Ectodermal cell (in vitro differentiated cells): Measurements from ENCODE around the gene NCAM1.

ENCODE experiments used
- H3K27ac ChIP-seq: 2 replicates; pipeline ENCODE4 v1.7.0; 2013; ENCODE audit warnings: mild to moderate bottlenecking, low read depth, low read length; ENCODE audit not compliant: insufficient read depth, poor library complexity, severe bottlenecking
- H3K27me3 ChIP-seq: 2 replicates; pipeline ENCODE4 v1.7.0; 2013; ENCODE audit warnings: mild to moderate bottlenecking, low read length; ENCODE audit not compliant: insufficient read depth, control insufficient read depth, poor library complexity, severe bottlenecking
- H3K36me3 ChIP-seq: one replicate; pipeline ENCODE4 v1.7.0; 2013; ENCODE audit warnings: low read length; ENCODE audit not compliant: control insufficient read depth, insufficient read depth
- H3K4me1 ChIP-seq: one replicate; pipeline ENCODE4 v1.7.0; 2013; ENCODE audit warnings: low read length; ENCODE audit not compliant: control insufficient read depth, insufficient read depth
- H3K4me3 ChIP-seq: 2 replicates; pipeline ENCODE4 v1.7.0; 2013; ENCODE audit warnings: low read depth, low read length, control low read depth; ENCODE audit not compliant: insufficient read depth
- H3K9me3 ChIP-seq: 2 replicates; pipeline ENCODE4 v1.7.0; 2013; ENCODE audit warnings: mild to moderate bottlenecking, low read length, moderate library complexity; ENCODE audit not compliant: control insufficient read depth
- WGBS, 2 experiments: methylation state at CpG; one replicate each; pipeline ENCODE4 v1.1.7; 2013; ENCODE audit warnings: missing lambda C conversion rate in 2 of 2; 5-methylcytosine and 5-hydroxymethylcytosine counted together

NCAM1 gene

GRCh38 chr11:113270080-113270479, 308.9 kb downstream of the NCAM1 start:
- Histone ChIP-seq H3K27ac (no peak overlapping the region), H3K4me1 (peaks cover 7% of the 10 kb centered on the region), H3K27me3 (no peaks in the 10 kb centered on the region), H3K4me3 (no peak overlapping the region), H3K36me3 (no peaks in the 10 kb centered on the region), H3K9me3 (no peaks in the 10 kb centered on the region)
- WGBS, 2 experiments: 94% methylated on average over 13 of the region's 13 CpGs

GRCh38 chr11:113271551-113272245, 310.5 kb downstream of the NCAM1 start:
- no peak overlapping the region for H3K4me3 ChIP-seq
- H3K9me3 ChIP-seq: no peaks in the 10 kb centered on the region
- WGBS, 2 experiments: 92 to 97% methylated on average over 13 to 14 of the region's 14 CpGs
- H3K36me3 ChIP-seq: no peaks in the 10 kb centered on the region
- no peaks in the 10 kb centered on the region for H3K27me3 ChIP-seq
- H3K4me1 ChIP-seq: peaks cover 3% of the 10 kb centered on the region
- H3K27ac ChIP-seq: no peak overlapping the region

GRCh38 chr11:113272281-113272680, 311.1 kb downstream of the NCAM1 start:
- no peak overlapping the region for H3K4me3 ChIP-seq
- no peaks in the 10 kb centered on the region for H3K36me3 ChIP-seq
- 74 to 76% methylated on average over 5 of the region's 5 CpGs for WGBS, 2 experiments
- no peaks in the 10 kb centered on the region for H3K27me3 ChIP-seq
- peaks cover 3% of the 10 kb centered on the region for H3K4me1 ChIP-seq
- no peak overlapping the region for H3K27ac ChIP-seq
- H3K9me3 ChIP-seq: no peaks in the 10 kb centered on the region

DNA sequence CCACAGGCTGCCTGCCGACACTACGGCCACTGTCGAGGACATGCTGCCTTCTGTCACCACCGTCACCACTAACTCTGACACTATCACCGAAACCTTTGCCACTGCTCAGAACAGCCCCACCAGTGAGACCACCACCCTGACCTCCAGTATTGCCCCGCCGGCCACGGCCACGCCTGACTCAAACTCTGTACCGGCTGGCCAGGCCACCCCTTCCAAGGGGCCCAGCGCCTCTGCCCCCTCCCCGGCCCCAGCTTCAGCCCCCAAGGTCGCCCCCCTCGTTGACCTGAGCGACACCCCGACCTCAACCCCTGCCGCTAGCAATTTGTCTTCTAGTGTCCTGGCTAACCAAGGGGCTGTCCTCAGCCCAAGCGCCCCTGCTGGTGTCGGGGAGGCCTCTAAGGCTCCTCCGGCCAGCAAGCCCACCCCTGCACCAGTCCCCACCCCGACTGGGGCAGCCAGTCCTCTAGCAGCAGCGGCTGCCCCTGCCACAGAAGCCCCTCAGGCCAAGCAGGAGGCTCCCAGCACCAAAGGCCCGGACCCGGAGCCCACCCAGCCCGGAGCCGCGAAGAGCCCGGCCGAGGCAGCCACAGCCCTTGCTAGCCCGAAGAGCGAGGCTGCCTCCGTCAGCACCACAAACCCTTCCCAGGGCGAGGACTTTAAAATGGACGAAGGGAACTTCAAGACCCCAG, 311.9 kb downstream of the NCAM1 start:
- Histone ChIP-seq H3K4me1 (peaks cover 3% of the 10 kb centered on the region), H3K9me3 (no peaks in the 10 kb centered on the region), H3K27ac (no peak overlapping the region), H3K27me3 (no peaks in the 10 kb centered on the region), H3K36me3 (no peaks in the 10 kb centered on the region), H3K4me3 (no peak overlapping the region)
- WGBS, 2 experiments: 92 to 93% methylated on average over 34 of the region's 34 CpGs

GRCh38 chr11:113273720-113274119, 312.5 kb downstream of the NCAM1 start:
- peaks cover 3% of the 10 kb centered on the region for H3K4me1 ChIP-seq
- H3K27ac ChIP-seq: no peak overlapping the region
- H3K36me3 ChIP-seq: no peaks in the 10 kb centered on the region
- 86 to 92% methylated on average over 10 of the region's 10 CpGs for WGBS, 2 experiments
- no peaks in the 10 kb centered on the region for H3K27me3 ChIP-seq
- H3K9me3 ChIP-seq: no peaks in the 10 kb centered on the region
- H3K4me3 ChIP-seq: no peak overlapping the region

- H3K9me3 ChIP-seq: no peaks in the 10 kb centered on the region
- peaks cover 3% of the 10 kb centered on the region for H3K4me1 ChIP-seq
- H3K4me3 ChIP-seq: no peak overlapping the region
- H3K36me3 ChIP-seq: no peaks in the 10 kb centered on the region
- no peaks in the 10 kb centered on the region for H3K27me3 ChIP-seq
- WGBS, 2 experiments: 90 to 94% methylated on average over 19 of the region's 19 CpGs
- no peak overlapping the region for H3K27ac ChIP-seq
These were observed 313.7 kb downstream of the NCAM1 start for GRCh38 chr11:113274713-113275582.

GRCh38 chr11:113275602-113276001, 314.4 kb downstream of the NCAM1 start:
- Histone ChIP-seq H3K4me3 (no peak overlapping the region), H3K4me1 (peaks cover 3% of the 10 kb centered on the region), H3K27ac (no peak overlapping the region), H3K27me3 (no peaks in the 10 kb centered on the region), H3K36me3 (no peaks in the 10 kb centered on the region), H3K9me3 (no peaks in the 10 kb centered on the region)
- WGBS, 2 experiments: 96 to 97% methylated on average over 7 of the region's 7 CpGs

DNA sequence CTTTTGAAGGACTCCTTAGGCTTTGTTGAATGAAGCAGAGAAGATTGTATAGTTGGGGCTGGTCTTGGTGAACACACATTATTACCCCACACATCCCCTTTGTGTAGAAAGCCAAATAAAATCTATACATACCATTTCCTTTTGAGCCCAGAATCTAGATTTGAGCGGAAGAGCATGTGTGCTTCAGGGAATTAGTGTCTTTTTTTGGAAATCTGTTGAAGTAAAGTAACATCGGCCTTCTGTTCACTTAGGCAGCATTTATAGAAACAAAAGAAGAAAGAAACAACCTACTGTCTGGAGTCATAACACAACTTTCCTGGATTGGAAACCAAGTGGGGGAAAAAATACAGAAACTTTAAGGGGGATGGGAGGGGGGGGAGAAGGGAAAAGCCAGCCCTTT, 315.2 kb downstream of the NCAM1 start:
- Histone ChIP-seq H3K4me3 (no peak overlapping the region), H3K36me3 (no peaks in the 10 kb centered on the region), H3K4me1 (peaks cover 3% of the 10 kb centered on the region), H3K27me3 (no peaks in the 10 kb centered on the region), H3K9me3 (no peaks in the 10 kb centered on the region), H3K27ac (no peak overlapping the region)
- WGBS, 2 experiments: 83 to 100% methylated on average over 1 to 2 of the region's 2 CpGs

DNA sequence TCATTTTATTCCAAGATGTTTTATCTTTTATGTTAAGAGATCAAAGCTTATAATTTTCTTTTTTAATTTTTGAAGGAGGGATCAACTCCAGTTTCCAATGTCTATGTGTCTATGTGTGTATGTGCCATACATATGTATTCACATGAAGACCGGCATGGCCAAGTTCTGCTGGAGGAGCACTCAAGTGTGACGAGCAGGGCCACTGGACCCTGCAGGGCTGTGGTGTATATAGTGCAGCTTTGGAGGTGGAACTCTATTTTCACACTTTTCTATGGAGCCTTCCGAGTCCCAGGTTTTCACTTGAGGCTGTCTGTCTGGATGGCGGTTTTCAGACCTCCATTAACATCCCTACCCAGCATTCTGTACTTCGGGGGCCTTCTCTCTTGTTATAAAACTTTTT, 316.7 kb downstream of the NCAM1 start:
- Histone ChIP-seq H3K27me3 (no peaks in the 10 kb centered on the region), H3K4me3 (no peak overlapping the region), H3K4me1 (peaks cover 3% of the 10 kb centered on the region), H3K36me3 (no peaks in the 10 kb centered on the region), H3K9me3 (no peaks in the 10 kb centered on the region), H3K27ac (no peak overlapping the region)
- WGBS, 2 experiments: 93 to 94% methylated on average over 5 of the region's 5 CpGs

- Histone ChIP-seq H3K4me1 (peaks cover 3% of the 10 kb centered on the region), H3K9me3 (no peaks in the 10 kb centered on the region), H3K4me3 (no peak overlapping the region), H3K36me3 (no peaks in the 10 kb centered on the region), H3K27ac (no peak overlapping the region), H3K27me3 (no peaks in the 10 kb centered on the region)
- 96 to 97% methylated on average over 9 of the region's 9 CpGs for WGBS, 2 experiments
These were observed 317.3 kb downstream of the NCAM1 start for GRCh38 chr11:113278481-113278880.
